ENCODE results near the gene C1orf105.

GRCh38 chr1:172373864-172374263 lies 46.6 kb upstream of the C1orf105 start:
- TF ChIP-seq EZH2 (IDR thresholded peaks at IDR 0.05; ENCODE audit: borderline replicate concordance) (no peak), CTCF (IDR thresholded peaks at IDR 0.05; ENCODE audit: poor library complexity) (no peak)
